ENCODE results near the gene PDIA5. TPM values are rescaled to one million over a fixed set of nuclear protein-coding genes. Genes with fewer than 3 reads are reported as not detected.

The PDIA5 gene
- total RNA-seq, 3 donors from 2014 or later = 21.5 to 49.1 (median 22.0) TPM

- no peak for TF ChIP-seq CTCF (IDR thresholded peaks at IDR 0.05)
- DNase-seq (peak in 2 of 3 donors; percentile 45 to 68), ATAC-seq (peak; percentile 43)
- Histone ChIP-seq H3K36me3 (ENCODE audit: low read depth) (no peaks in the 10 kb centered on the region), H3K4me3 (peak overlapping the region; percentile 70), H3K4me1 (ENCODE audit: low read depth) (peaks cover 15% of the 10 kb centered on the region), H3K9me3 (no peaks in the 10 kb centered on the region)
- intact Hi-C loops (cut with DNase I, micrococcal nuclease) = no loop called here
These were observed 1.1 kb downstream of the PDIA5 start for GRCh38 chr3:123067689-123068600.

GRCh38 chr3:123068601-123069381, 2.0 kb downstream of the PDIA5 start:
- H3K4me3 ChIP-seq = no peak overlapping the region
- intact Hi-C loops (cut with DNase I, micrococcal nuclease) = no loop called here
- peaks cover 15% of the 10 kb centered on the region for H3K4me1 ChIP-seq (ENCODE audit: low read depth)
- DNase-seq (no peak), ATAC-seq (peak; percentile 18)
- no peaks in the 10 kb centered on the region for H3K36me3 ChIP-seq (ENCODE audit: low read depth)
- H3K9me3 ChIP-seq = no peaks in the 10 kb centered on the region
- no peak for TF ChIP-seq CTCF (IDR thresholded peaks at IDR 0.05)

GRCh38 chr3:123070510-123070909, 3.7 kb downstream of the PDIA5 start:
- no peak for TF ChIP-seq CTCF (IDR thresholded peaks at IDR 0.05)
- intact Hi-C loops (cut with DNase I, micrococcal nuclease) = no loop called here
- H3K4me3 ChIP-seq = no peak overlapping the region
- no peaks in the 10 kb centered on the region for H3K9me3 ChIP-seq
- DNase-seq (no peak), ATAC-seq (no peak)
- H3K36me3 ChIP-seq (ENCODE audit: low read depth) = no peaks in the 10 kb centered on the region
- peaks cover 15% of the 10 kb centered on the region for H3K4me1 ChIP-seq (ENCODE audit: low read depth)

- no peak for TF ChIP-seq CTCF (IDR thresholded peaks at IDR 0.05)
- DNase-seq = no peak
- Histone ChIP-seq H3K36me3 (ENCODE audit: low read depth) (no peaks in the 10 kb centered on the region), H3K9me3 (no peaks in the 10 kb centered on the region), H3K4me3 (no peak overlapping the region), H3K4me1 (ENCODE audit: low read depth) (peaks cover 18% of the 10 kb centered on the region)
- intact Hi-C loops (cut with DNase I, micrococcal nuclease) = no loop called here
- ATAC-seq = no peak
These were observed 4.3 kb downstream of the PDIA5 start for GRCh38 chr3:123071146-123071545.

GRCh38 chr3:123071581-123071980, 4.8 kb downstream of the PDIA5 start:
- intact Hi-C loops (cut with DNase I, micrococcal nuclease) = no loop called here
- H3K4me3 ChIP-seq = no peak overlapping the region
- H3K4me1 ChIP-seq (ENCODE audit: low read depth) = peaks cover 22% of the 10 kb centered on the region
- no peaks in the 10 kb centered on the region for H3K9me3 ChIP-seq
- ATAC-seq = no peak
- no peaks in the 10 kb centered on the region for H3K36me3 ChIP-seq (ENCODE audit: low read depth)
- TF ChIP-seq CTCF (IDR thresholded peaks at IDR 0.05) = no peak
- no peak for DNase-seq

All from mucosa of descending colon (tissue), 3 donors.